ENCODE results near the gene RARS1.

GRCh38 chr5:168477060-168477459, 9.2 kb upstream of the RARS1 start:
- no peak for TF ChIP-seq CTCF (IDR thresholded peaks at IDR 0.05)
- TF ChIP-seq POLR2A (IDR thresholded peaks at IDR 0.05), result no peak
